Natural killer cell (primary cell): ENCODE measurements around the gene KDSR. TPM values are rescaled to one million over a fixed set of nuclear protein-coding genes. Genes with fewer than 3 reads are reported as not detected.

ENCODE experiments used
- ATAC-seq, 3 donors: fragments of 150-1000 bp in 2 of 3; fragments of 200-7000 bp in 1 of 3; cut with Tn5 transposase; 1 replicate in 1 of 3; 2 replicates in 2 of 3; pipeline ENCODE4 v1.10.0; 2021; ENCODE audit warnings: mild to moderate bottlenecking in 2 of 3, moderate library complexity in 2 of 3
- DNase-seq, 2 donors: peaks; one replicate each; pipeline versions ENCODE4 v3.0.0 to v3.0.0-alpha.2; 2013 to 2021; ENCODE audit warnings: mixed read lengths in 1 of 2
- H3K27ac ChIP-seq: one replicate; pipeline ENCODE4 v1.5.1; 2013; ENCODE audit warnings: mild to moderate bottlenecking, low read length
- H3K27me3 ChIP-seq: one replicate; pipeline ENCODE4 v1.6.1; 2013; ENCODE audit warnings: low read length; ENCODE audit not compliant: control insufficient read depth, insufficient read depth
- H3K36me3 ChIP-seq: one replicate; pipeline ENCODE4 v1.6.1; 2013; ENCODE audit warnings: low read length; ENCODE audit not compliant: control insufficient read depth, insufficient read depth
- H3K4me1 ChIP-seq: one replicate; pipeline ENCODE4 v1.6.1; 2013; ENCODE audit warnings: low read length; ENCODE audit not compliant: control insufficient read depth, insufficient read depth
- H3K4me3 ChIP-seq: one replicate; pipeline ENCODE4 v1.5.1; 2013; ENCODE audit warnings: low read length
- H3K9me3 ChIP-seq: one replicate; pipeline ENCODE4 v1.6.1; 2013; ENCODE audit warnings: low read length; ENCODE audit not compliant: control insufficient read depth, insufficient read depth
- H3K27ac Mint-ChIP-seq, 2 donors: one replicate each; pipeline ENCODE4 v1.8.0; 2022; ENCODE audit warnings: mild to moderate bottlenecking in 2 of 2, mixed read lengths in 2 of 2, moderate library complexity in 1 of 2
- H3K27me3 Mint-ChIP-seq, 2 donors: one replicate each; pipeline ENCODE4 v1.8.0; 2022; ENCODE audit warnings: low read depth in 2 of 2, mixed read lengths in 2 of 2
- H3K36me3 Mint-ChIP-seq: one replicate; pipeline ENCODE4 v1.8.0; 2022; ENCODE audit warnings: mixed read lengths
- H3K4me1 Mint-ChIP-seq, 2 donors: one replicate each; pipeline ENCODE4 v1.8.0; 2022; ENCODE audit warnings: mixed read lengths in 2 of 2
- H3K4me3 Mint-ChIP-seq: one replicate; pipeline ENCODE4 v1.8.0; 2022; ENCODE audit warnings: mild to moderate bottlenecking, moderate library complexity, mixed read lengths
- H3K9me3 Mint-ChIP-seq, 2 donors: one replicate each; pipeline ENCODE4 v1.8.0; 2022; ENCODE audit warnings: mixed read lengths in 2 of 2
- CTCF ChIP-seq: fragments of 200-600 bp; IDR thresholded peaks from one replicate; pipeline ENCODE4 v1.8.0; 2022; ENCODE audit warnings: antibody characterized with exemption
- WGBS: methylation state at CpG from one replicate; pipeline ENCODE4 v1.1.7; 2013; ENCODE audit warnings: missing lambda C conversion rate; ENCODE audit not compliant: insufficient coverage; 5-methylcytosine and 5-hydroxymethylcytosine counted together
- intact Hi-C: fragments of 100-400 bp; cut with micrococcal nuclease; formaldehyde crosslinking; loops from one replicate; pipeline ENCODE4 v1.14.2; 2022
- total RNA-seq, 4 donors: library from RNA; stranded (reverse); fragments of 120-200 nt in 1 of 4; gene quantifications; one replicate each; pipeline versions ENCODE4 v1.2.3 to v1.2.4, GENCODE V29; 2013 to 2022

The KDSR gene
- total RNA-seq, 3 donors from 2014 or later (not counting 1 experiment from before 2014, with no cell fraction given), result 11.1 to 15.1 (median 11.6) TPM

DNA sequence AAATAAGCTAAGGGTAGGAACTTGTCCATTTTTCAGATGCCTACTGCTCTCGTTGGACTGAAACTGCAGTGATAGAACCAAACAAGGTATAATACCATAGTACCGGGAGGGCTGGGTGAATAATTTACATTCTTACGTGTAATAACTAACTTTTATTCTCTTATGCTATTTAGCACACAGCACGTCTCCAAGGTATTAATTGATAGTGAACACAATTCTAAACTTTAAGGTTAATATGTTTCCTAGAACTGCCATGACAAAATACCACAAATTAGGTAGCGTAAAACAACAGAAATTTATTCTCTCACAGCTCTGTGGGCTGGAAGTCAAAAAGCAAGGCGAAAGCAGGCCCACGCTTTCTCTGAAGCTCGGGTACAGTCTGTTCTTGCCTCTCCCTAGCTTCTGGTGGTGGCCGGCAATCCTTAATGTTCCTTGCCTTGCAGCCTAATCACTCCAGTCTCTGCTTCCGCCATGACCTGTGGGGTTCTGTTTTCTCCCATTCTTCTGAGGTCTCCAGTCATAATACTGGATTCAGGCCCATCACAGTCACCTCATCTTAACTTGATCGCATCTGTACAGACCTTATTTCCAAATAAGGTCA lies 41.8 kb downstream of the KDSR start:
- ATAC-seq, result no peak
- no peak overlapping the region for H3K4me3 ChIP-seq
- H3K9me3 ChIP-seq, result no peaks in the 10 kb centered on the region
- no peaks in the 10 kb centered on the region for H3K36me3 ChIP-seq
- Mint-ChIP-seq H3K9me3 (no peaks in the 10 kb centered on the region), H3K27me3 (no peaks in the 10 kb centered on the region), H3K27ac (no peak overlapping the region), H3K4me1 (peaks cover 13 to 16% of the 10 kb centered on the region in 2 donors), H3K4me3 (no peak overlapping the region), H3K36me3 (no peaks in the 10 kb centered on the region)
- peaks cover 8% of the 10 kb centered on the region for H3K4me1 ChIP-seq
- no peak for TF ChIP-seq CTCF
- DNase-seq, result no peak
- H3K27me3 ChIP-seq, result no peaks in the 10 kb centered on the region
- intact Hi-C loops, result no loop called here
- no peak overlapping the region for H3K27ac ChIP-seq
- 93% methylated on average over 8 of the region's 11 CpGs for WGBS

DNA sequence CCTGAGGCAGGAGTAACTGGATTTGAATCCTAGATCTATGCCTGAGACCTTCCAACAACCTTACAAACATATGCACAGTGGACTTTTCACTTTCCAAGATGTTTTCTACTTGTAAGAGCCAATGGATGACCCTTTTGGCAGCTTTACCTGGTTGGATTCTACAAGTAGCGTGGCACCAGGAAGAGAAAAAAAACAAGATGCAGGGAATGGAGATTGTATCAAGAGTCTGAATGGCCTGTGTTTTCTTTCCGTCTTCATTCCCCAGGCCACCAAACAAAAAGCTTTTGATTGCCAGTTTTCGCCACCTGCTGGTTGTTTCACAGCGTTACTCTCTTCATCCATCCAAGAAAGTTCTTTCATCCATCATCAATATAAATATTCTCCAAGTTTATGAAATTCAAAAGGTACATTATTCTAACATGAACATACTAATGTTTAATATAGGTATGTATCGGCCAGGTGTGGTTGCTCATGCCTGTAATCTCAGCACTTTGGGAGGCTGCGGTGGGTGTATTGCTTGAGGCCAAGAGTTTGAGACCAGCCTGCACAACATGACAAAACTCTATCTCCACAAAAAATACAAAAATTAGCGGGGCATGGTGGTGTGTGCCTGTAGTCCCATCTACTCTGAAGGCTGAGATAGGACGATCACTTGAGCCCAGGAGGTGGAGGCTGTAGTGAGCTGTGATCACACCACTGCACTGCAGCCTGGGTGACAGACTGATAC lies 43.9 kb downstream of the KDSR start:
- no peak overlapping the region for H3K27ac ChIP-seq
- Mint-ChIP-seq H3K36me3 (no peaks in the 10 kb centered on the region), H3K4me1 (peaks cover 24 to 28% of the 10 kb centered on the region in 2 donors), H3K27ac (peak overlapping the region in 1 of 2 donors; percentile 4), H3K4me3 (peak overlapping the region; percentile 56), H3K27me3 (no peaks in the 10 kb centered on the region), H3K9me3 (no peaks in the 10 kb centered on the region)
- no peaks in the 10 kb centered on the region for H3K9me3 ChIP-seq
- DNase-seq (peak; percentile 27 to 85), ATAC-seq (no peak)
- TF ChIP-seq CTCF, result peak; percentile 85
- H3K36me3 ChIP-seq, result no peaks in the 10 kb centered on the region
- intact Hi-C loops, result loop anchor here (1.0 kb wide), 3 partner anchors 116 to 307 kb away; no protein-coding TSS in a partner anchor
- H3K4me1 ChIP-seq, result peaks cover 13% of the 10 kb centered on the region
- WGBS, result 26% methylated on average over 6 of the region's 8 CpGs
- H3K4me3 ChIP-seq, result no peak overlapping the region
- H3K27me3 ChIP-seq, result no peaks in the 10 kb centered on the region

GRCh38 chr18:63322206-63322605 lies 44.8 kb downstream of the KDSR start:
- Histone ChIP-seq H3K27ac (no peak overlapping the region), H3K4me3 (no peak overlapping the region), H3K9me3 (no peaks in the 10 kb centered on the region), H3K27me3 (no peaks in the 10 kb centered on the region), H3K4me1 (peaks cover 21% of the 10 kb centered on the region), H3K36me3 (no peaks in the 10 kb centered on the region)
- WGBS, result 64% methylated on average over 1 of the region's 4 CpGs
- ATAC-seq (no peak), DNase-seq (no peak)
- Mint-ChIP-seq H3K27ac (peak overlapping the region in 1 of 2 donors; percentile 18), H3K36me3 (no peaks in the 10 kb centered on the region), H3K27me3 (no peaks in the 10 kb centered on the region), H3K4me3 (peak overlapping the region; percentile 52), H3K4me1 (peaks cover 33 to 37% of the 10 kb centered on the region in 2 donors), H3K9me3 (no peaks in the 10 kb centered on the region)
- intact Hi-C loops, result no loop called here
- no peak for TF ChIP-seq CTCF
